Fibroblast of skin of left biceps (primary cell): Measurements from ENCODE around the gene FRMD4A.
A peak's percentile ranks its signal among the peaks of the same experiment; 100 is the strongest.
"Not testable (repeated sequence)": the region's sequence is repeated elsewhere in the genome, so short reads cannot be mapped to it uniquely, and the experiment has no call there.

Experiments used
- DNase-seq, 2 experiments: peaks; one replicate each; pipeline ENCODE4 v3.0.0-alpha.2; 2013; ENCODE audit warnings: low read depth in 2 of 2

Gene FRMD4A

GRCh38 chr10:13984647-13985155, 346.0 kb downstream of the FRMD4A start:
- peak; percentile 51 to 57 for DNase-seq

DNA sequence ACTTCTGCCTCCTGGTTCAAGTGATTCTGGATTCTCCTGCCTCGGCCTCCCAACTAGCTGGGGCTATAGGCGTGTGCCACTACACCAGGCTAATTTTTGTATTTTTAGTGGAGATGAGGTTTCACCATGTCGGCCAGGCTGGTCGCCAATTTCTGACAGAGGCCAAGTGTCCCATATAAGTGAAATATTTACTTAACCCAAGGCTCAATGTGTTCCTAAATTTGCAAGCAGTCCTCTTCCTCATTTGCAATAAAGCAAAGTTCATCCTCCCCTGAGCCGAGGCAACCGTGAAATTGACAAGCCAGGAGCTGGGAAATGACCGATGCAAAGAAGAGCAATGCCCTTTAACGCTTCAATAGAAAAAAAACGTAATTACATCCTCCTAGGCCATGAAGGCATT, 347.7 kb downstream of the FRMD4A start:
- no peak for DNase-seq

- peak; percentile 93 to 95 for DNase-seq
Measured at GRCh38 chr10:13978533-13979115, 352.1 kb downstream of the FRMD4A start.

GRCh38 chr10:13977861-13978532, 352.7 kb downstream of the FRMD4A start:
- DNase-seq: no peak

GRCh38 chr10:13973742-13974141, 357.0 kb downstream of the FRMD4A start:
- DNase-seq: peak in 1 of 2 experiments; percentile 74

DNA sequence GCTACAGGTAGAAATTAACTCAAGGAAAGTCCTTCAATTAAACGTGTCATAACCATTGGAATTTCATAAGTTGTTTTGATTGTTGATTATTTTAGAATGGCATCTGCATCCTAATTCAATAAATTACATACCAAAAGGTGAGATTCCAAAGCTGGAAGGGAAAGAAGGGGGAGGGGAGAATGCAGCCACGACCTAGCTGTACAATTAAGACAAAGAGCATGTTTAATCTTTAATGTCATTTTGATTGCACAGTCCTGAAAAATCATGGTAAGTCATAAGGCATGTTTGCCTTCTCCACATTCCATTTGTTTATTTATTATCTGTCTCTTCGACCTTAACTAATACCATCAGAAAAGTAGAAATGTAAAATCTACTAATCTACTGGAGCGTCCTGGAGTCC, 358.1 kb downstream of the FRMD4A start:
- DNase-seq: no peak

DNA sequence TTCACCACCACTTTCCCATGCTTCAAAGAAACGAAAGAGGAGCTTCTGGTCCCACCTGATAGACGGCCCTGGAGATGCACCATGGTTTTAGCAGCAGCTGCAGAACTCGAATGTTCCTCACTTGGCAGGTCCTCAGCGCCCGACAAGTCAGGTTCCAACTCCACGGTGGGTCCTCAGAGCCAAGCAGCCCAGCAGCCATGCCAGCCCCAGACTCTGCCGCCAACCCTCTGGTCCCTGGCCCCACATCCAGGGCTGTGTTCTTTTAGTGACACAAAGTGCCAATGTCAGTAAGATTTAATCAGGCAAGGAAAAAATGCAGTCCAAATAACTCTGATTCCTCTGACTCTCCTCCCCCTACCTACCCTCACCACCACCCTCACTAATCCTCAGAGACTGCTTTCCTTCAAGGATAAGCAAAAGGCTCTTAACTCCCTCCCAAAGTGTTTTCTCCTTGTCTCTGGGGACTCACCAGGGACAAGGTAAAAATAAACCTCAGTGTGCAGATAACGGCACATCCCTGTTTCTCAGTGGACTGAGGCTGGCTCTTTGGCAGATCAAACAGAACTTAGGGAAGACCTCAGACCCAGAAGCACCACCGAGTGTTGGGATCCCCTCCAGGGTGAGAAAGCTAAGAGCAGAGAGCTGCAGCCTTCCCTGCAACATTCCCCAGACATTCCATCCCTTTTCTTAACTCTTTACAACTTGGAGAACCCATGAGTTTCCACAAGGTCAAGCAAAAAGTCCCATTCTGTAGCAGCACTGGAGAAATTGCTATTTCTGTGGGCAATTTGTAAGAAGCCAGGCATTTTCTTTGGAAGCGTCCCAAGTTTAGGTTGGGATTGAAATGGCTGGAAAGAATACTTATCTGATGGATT, 358.9 kb downstream of the FRMD4A start:
- peak; percentile 76 to 79 for DNase-seq

DNA sequence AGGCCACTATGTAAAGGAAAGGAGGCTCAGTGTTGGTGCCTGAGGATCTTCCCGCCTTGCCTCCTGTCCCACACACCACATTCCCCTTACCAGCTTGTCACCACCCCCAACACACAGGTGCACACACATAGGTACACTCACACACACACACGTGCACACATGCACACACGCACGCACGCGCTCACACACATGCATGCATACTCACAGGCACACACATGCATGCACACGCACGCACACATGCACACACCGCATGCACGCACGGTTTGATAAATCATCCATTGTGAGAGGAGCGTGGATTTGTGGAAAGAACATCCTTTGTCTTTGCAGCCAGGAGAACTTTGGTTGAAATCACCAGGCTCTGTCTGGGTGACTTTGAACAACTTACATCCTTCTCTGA, 359.8 kb downstream of the FRMD4A start:
- no peak for DNase-seq

- no peak for DNase-seq
Measured at GRCh38 chr10:13970236-13970956, 360.3 kb downstream of the FRMD4A start.

DNA sequence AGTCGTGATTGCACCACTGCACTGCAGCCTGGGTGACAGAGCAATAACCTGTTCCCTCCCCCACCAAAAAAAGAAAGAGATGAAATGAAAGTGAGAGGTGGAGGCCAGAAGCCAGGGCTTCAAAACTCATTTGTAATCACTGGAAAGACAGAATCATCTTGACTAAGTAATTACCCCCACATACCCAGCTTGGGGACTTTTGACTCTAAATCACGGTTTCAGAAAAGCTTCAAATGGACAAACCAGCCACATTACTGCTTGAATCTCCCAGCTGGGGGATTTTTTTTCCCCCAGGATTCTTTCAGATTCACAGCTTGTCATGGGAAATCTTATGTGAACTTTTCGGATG, 361.0 kb downstream of the FRMD4A start:
- no peak for DNase-seq

- no peak for DNase-seq
Measured at GRCh38 chr10:13969118-13969791, 361.5 kb downstream of the FRMD4A start.

DNA sequence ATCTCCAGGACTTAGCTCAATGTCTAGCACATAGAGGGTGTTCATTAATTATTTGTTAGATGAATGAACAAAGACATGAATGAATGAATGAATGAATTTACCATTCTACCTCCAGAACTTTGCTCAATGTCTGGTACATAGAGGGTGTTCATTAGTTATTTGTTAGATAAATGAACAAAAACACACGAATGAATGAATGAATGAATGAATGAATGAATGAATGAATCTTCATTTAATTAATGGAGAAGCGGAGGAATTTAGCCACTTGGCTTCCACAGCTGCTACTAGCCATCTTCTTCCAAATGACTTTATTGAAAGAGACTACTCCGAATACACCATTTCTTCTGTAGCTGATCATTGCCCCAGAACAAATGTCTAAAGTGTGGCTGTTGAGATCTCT, 368.9 kb downstream of the FRMD4A start:
- no peak for DNase-seq

DNA sequence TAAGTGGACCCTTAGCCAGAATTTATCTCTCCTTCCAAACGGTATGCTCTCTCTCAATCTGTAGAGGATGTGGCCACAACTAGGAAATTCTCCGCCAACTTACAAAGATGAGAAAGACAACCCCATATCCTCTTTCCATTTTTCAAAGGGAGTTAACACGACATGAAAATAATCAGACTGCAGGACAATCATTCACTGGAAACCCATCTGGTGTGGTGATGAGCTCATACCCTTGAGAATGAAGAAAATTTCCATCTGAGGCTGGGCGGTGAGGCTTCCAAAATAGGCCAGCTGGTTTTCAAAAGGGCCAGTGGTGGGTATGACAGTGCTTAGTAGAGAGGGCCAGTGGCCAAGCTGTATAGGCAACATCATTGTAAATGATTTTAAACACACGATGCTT, 369.6 kb downstream of the FRMD4A start:
- DNase-seq: peak; percentile 92 to 93

DNA sequence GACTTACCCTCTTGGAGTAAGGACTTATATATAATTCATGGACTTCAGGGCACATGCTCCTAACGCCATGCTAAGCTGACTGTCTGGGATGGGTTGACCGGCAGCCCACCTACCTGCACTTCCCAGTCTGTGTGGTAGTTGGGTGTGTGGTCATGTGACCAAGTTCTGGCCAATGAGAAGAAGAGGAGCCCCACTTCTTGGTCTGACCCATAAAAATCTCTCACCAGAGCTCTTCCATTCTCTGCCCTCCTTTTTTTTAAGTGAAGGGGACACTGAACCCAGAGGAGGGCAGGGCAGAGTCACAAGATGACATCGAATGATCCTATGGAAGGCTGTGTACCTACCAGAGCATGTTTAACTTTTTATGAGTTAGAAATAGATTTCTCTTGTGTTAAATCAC, 370.1 kb downstream of the FRMD4A start:
- DNase-seq: no peak

GRCh38 chr10:13959443-13960359, 371.0 kb downstream of the FRMD4A start:
- DNase-seq: no peak

GRCh38 chr10:13957856-13958255, 372.9 kb downstream of the FRMD4A start:
- no peak for DNase-seq

DNA sequence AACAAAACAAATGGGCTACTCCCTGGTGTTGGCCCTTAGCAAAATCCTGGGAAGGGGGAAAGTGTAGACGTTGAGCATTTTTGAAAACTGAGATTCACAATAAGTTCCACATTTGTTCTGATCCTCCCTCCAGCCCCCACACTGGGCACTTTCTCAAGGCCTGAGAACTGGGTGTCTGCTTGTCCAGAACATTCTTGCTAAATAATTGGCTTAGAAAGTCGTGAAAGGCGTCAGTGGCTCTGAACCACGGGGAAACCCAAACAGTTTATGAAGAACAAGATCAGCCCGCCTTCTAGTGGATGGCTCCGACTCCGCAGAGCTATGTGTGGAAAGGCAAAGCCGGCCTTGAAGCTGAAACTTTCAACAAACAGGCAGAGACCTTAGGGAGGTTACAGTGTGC, 373.9 kb downstream of the FRMD4A start:
- peak in 1 of 2 experiments; percentile 12 for DNase-seq

DNA sequence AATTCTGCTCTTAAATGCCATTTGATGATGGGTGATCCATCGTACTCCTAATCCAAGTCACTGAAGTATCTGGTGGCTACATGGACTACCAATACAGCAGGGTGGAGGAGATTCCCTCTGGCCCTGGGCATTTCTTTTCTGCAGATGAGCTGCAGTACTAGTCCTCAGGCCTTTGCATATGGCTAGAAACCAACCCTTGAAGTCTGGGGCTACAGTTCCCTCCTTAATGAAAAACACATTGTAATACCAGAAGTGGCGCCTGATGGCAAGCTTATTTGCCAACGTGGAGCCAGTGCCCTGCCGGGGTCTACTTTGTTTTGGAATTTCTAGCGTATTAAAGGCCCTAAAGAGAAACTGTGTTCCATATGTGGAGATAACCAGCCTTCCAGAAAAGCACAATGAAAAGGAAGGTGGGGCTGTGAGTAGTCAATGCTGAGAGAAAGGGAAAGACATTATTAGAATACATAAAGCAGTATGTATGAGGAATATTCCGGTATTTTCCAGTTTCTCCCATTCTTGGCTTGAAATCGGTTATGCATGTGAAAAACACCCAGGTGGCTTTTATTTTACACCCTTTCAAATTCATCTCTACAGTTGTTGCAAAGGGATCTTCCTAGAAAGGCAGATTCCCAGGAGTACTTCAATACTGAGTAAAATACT, 375.2 kb downstream of the FRMD4A start:
- DNase-seq: no peak

GRCh38 chr10:13954195-13954594, 376.5 kb downstream of the FRMD4A start:
- DNase-seq: not testable (repeated sequence)

DNA sequence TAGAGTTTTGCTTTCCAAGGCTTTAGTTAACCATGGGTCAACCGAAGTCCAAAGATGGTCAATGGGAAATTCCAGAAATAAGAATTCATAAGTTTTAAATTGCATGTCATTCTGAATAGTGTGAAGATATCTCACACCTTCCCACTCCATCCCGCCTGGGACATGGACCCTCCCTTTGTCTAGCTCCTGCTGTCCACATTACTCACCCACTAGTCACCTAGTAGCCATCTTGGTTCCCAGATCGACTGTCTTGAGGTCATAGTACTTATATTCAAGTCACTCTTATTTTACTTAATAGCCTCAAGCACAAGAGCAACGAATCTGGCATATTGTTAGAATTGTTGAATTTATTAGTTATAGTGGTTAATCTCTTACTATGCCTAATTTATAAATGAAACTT, 377.4 kb downstream of the FRMD4A start:
- no peak for DNase-seq
